ENCODE measurements around the gene OR4C15.

The OR4C15 gene

DNA sequence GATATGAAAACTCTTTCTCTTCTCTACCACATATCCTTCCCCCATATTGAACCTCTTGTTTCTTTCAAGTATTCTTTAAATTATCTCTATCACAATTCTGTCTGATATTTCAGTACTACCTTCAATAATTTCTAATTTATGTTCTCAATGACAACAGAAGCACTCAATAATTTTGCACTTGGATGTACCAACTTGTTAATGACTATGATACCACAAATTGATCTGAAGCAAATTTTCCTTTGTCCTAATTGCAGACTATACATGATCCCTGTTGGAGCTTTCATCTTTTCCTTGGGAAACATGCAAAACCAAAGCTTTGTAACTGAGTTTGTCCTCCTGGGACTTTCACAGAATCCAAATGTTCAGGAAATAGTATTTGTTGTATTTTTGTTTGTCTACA is at the start of gene OR4C15:
Gene OR4C15 (plus strand): TSS at position 301 of the 400 bp plus-strand sequence. CDS start 0 bp downstream, at position 301.
- no peak for DNase-seq (ENCODE audit: low read depth)
- TF ChIP-seq, protein P1, sequence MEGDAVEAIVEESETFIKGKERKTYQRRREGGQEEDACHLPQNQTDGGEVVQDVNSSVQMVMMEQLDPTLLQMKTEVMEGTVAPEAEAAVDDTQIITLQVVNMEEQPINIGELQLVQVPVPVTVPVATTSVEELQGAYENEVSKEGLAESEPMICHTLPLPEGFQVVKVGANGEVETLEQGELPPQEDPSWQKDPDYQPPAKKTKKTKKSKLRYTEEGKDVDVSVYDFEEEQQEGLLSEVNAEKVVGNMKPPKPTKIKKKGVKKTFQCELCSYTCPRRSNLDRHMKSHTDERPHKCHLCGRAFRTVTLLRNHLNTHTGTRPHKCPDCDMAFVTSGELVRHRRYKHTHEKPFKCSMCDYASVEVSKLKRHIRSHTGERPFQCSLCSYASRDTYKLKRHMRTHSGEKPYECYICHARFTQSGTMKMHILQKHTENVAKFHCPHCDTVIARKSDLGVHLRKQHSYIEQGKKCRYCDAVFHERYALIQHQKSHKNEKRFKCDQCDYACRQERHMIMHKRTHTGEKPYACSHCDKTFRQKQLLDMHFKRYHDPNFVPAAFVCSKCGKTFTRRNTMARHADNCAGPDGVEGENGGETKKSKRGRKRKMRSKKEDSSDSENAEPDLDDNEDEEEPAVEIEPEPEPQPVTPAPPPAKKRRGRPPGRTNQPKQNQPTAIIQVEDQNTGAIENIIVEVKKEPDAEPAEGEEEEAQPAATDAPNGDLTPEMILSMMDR (IDR thresholded peaks at IDR 0.05; ENCODE audit: low read length, missing control alignments): no peak
- H3K4me3 ChIP-seq (replicated peaks; ENCODE audit: low read depth, low read length): no peak within 1 kb of the TSS

GRCh38 chr11:55571828-55572227 is 17.6 kb downstream of the OR4C15 start, which contains the start of gene OR4C16:
OR4C16 (plus strand) TSS chr11:55572128; CDS start chr11:55572128, 0 bp downstream.
- no peak for DNase-seq (ENCODE audit: low read depth)
- TF ChIP-seq, protein P1 (IDR thresholded peaks at IDR 0.05; ENCODE audit: low read length, missing control alignments): no peak
- H3K4me3 ChIP-seq (replicated peaks; ENCODE audit: low read depth, low read length): no peak within 1 kb of the TSS

DNA sequence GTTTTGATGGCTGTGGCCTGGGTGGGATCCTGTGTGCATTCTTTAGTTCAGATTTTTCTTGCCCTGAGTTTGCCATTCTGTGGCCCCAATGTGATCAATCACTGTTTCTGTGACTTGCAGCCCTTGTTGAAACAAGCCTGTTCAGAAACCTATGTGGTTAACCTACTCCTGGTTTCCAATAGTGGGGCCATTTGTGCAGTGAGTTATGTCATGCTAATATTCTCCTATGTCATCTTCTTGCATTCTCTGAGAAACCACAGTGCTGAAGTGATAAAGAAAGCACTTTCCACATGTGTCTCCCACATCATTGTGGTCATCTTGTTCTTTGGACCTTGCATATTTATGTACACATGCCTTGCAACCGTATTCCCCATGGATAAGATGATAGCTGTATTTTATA is 18.3 kb downstream of the OR4C15 start:
- DNase-seq (ENCODE audit: low read depth): no peak
- TF ChIP-seq, protein P1 (IDR thresholded peaks at IDR 0.05; ENCODE audit: low read length, missing control alignments): no peak
- no peak overlapping the region for H3K4me3 ChIP-seq (replicated peaks; ENCODE audit: low read depth, low read length)

Measured in fibroblast of pulmonary artery (primary cell).